Esophagus squamous epithelium (tissue), 4 donors: ENCODE measurements around the gene DENND4B.
"Not testable (repeated sequence)": the region's sequence is repeated elsewhere in the genome, so short reads cannot be mapped to it uniquely, and the experiment has no call there.

Experiments
- POLR2A ChIP-seq, 4 donors: fragments of 450-650 bp; IDR thresholded peaks; one replicate each; pipeline ENCODE4 v1.6.1; 2017; ENCODE audit warnings: antibody characterized with exemption in 4 of 4, mild to moderate bottlenecking in 4 of 4, moderate library complexity in 3 of 4
- TF ChIP-seq, protein P1 (sequence below), 6 experiments: fragments of 450-650 bp in 4 of 6; fragments of 200-600 bp in 2 of 6; sonication (generic) in 2 of 6; IDR thresholded peaks; one replicate each; pipeline ENCODE4 v1.5.1; 2016 to 2019; ENCODE audit warnings: antibody characterized with exemption in 6 of 6, mild to moderate bottlenecking in 4 of 6, moderate library complexity in 4 of 6

DNA sequence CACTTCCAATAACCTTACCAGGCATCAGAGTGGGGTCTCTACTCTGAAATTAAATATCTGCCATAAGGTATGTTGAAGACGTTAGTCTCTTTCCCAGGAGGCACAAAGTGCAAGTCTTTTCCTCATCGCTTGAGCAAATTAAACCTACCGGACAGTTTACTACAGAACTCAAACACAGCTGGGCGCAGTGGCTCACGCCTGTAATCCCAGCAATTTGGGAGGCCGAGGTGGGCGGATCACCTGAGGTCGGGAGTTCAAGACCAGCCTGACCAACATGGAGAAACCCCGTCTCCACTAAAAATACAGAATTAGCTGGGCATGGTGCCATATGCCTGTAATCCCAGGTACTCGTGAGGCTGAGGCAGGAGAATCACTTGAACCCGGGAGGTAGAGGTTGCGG is 32.6 kb upstream of the DENND4B start:
- TF ChIP-seq, protein P1, sequence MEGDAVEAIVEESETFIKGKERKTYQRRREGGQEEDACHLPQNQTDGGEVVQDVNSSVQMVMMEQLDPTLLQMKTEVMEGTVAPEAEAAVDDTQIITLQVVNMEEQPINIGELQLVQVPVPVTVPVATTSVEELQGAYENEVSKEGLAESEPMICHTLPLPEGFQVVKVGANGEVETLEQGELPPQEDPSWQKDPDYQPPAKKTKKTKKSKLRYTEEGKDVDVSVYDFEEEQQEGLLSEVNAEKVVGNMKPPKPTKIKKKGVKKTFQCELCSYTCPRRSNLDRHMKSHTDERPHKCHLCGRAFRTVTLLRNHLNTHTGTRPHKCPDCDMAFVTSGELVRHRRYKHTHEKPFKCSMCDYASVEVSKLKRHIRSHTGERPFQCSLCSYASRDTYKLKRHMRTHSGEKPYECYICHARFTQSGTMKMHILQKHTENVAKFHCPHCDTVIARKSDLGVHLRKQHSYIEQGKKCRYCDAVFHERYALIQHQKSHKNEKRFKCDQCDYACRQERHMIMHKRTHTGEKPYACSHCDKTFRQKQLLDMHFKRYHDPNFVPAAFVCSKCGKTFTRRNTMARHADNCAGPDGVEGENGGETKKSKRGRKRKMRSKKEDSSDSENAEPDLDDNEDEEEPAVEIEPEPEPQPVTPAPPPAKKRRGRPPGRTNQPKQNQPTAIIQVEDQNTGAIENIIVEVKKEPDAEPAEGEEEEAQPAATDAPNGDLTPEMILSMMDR (IDR thresholded peaks at IDR 0.05), result not testable (repeated sequence)
- TF ChIP-seq POLR2A (IDR thresholded peaks at IDR 0.05), result not testable (repeated sequence)
